ENCODE data around the gene CAMSAP2. TPM values are rescaled to one million over a fixed set of nuclear protein-coding genes. Genes with fewer than 3 reads are reported as not detected.
"Not testable (repeated sequence)": the region's sequence is repeated elsewhere in the genome, so short reads cannot be mapped to it uniquely, and the experiment has no call there.

The CAMSAP2 gene
- total RNA-seq, 1 donor from 2014 or later: 1.4 TPM

GRCh38 chr1:200816624-200817224, 78.0 kb downstream of the CAMSAP2 start:
- H3K9me3 Mint-ChIP-seq; H3K27me3 Mint-ChIP-seq; H3K27ac Mint-ChIP-seq; H3K36me3 Mint-ChIP-seq (ENCODE audit: low read depth); DNase-seq; H3K4me1 Mint-ChIP-seq; H3K4me3 Mint-ChIP-seq; intact Hi-C loops (cut with micrococcal nuclease): not testable (repeated sequence)

DNA sequence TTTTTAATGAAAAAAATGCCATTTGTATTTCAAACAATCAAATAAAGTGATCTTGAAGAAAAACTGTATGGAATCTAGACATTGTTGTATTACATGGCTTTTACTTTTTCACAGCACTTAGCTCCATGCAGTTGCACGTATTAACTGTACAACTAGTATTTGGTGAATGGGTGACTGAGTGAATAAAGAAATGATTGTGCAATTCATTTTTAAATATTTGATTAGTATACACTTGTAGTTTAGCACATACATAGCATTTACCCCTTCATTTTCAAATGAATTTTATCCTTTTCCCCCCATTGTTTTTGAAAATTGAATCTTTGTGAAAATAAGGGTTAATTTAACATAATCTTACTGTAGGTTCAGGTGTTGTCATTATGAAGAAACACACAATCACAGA, 79.6 kb downstream of the CAMSAP2 start:
- Mint-ChIP-seq H3K36me3 (ENCODE audit: low read depth) (no peaks in the 10 kb centered on the region), H3K4me3 (no peak overlapping the region), H3K27me3 (no peaks in the 10 kb centered on the region), H3K4me1 (no peaks in the 10 kb centered on the region), H3K27ac (no peak overlapping the region), H3K9me3 (no peaks in the 10 kb centered on the region)
- intact Hi-C loops (cut with micrococcal nuclease): no loop called here
- no peak for DNase-seq

- no peak overlapping the region for H3K27ac Mint-ChIP-seq
- no peak for DNase-seq
- peaks cover 5% of the 10 kb centered on the region for H3K27me3 Mint-ChIP-seq
- H3K9me3 Mint-ChIP-seq: no peaks in the 10 kb centered on the region
- H3K36me3 Mint-ChIP-seq (ENCODE audit: low read depth): no peaks in the 10 kb centered on the region
- no peaks in the 10 kb centered on the region for H3K4me1 Mint-ChIP-seq
- H3K4me3 Mint-ChIP-seq: no peak overlapping the region
- intact Hi-C loops (cut with micrococcal nuclease): no loop called here
These were observed 81.0 kb downstream of the CAMSAP2 start for GRCh38 chr1:200819726-200820125.

DNA sequence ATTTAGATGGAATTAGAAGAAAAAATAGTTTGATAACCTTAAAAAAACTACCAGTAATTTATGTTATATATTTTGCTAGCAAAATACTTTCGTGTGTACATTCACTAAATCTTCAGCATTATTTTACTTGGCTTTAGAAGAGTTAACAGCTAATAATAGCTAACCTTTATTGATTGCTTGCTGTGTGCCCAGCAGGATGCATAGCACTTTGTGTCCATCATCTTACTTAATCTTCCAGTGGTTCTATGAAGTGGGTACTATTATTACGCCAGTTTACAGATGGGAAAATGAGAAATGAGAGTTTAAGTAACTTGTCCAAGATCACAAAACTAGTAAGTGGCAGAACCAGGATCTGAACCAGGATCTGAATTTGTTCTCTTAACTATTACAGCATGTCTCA, 92.4 kb downstream of the CAMSAP2 start:
- DNase-seq: no peak
- H3K4me3 Mint-ChIP-seq: no peak overlapping the region
- H3K4me1 Mint-ChIP-seq: peaks cover 2% of the 10 kb centered on the region
- no peaks in the 10 kb centered on the region for H3K9me3 Mint-ChIP-seq
- H3K27me3 Mint-ChIP-seq: peaks cover 6% of the 10 kb centered on the region
- intact Hi-C loops (cut with micrococcal nuclease): no loop called here
- no peak overlapping the region for H3K27ac Mint-ChIP-seq
- no peaks in the 10 kb centered on the region for H3K36me3 Mint-ChIP-seq (ENCODE audit: low read depth)

DNA sequence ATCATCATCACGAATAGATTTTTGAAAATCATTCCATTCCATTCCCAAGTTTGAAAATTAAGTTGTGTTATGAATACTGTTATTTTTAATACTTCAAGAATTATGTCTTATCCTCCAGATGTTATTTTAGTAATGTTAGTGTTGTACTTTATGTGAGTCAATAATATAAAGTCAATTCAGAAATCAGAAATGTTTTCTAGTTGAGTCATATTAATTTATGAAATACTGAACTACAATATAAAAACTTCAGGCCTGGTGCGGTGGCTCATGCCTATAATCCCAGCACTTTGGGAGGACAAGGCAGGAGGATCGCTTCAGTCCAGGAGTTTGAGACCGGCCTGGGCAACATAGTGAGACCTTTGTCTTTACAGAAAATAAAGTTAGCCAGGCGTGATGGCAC, 95.7 kb downstream of the CAMSAP2 start:
- Mint-ChIP-seq H3K4me1 (no peaks in the 10 kb centered on the region), H3K27me3 (peaks cover 6% of the 10 kb centered on the region), H3K9me3 (no peaks in the 10 kb centered on the region), H3K36me3 (ENCODE audit: low read depth) (no peaks in the 10 kb centered on the region), H3K27ac (no peak overlapping the region), H3K4me3 (no peak overlapping the region)
- no peak for DNase-seq
- intact Hi-C loops (cut with micrococcal nuclease): no loop called here

- no peaks in the 10 kb centered on the region for H3K4me1 Mint-ChIP-seq
- peaks cover 2% of the 10 kb centered on the region for H3K27me3 Mint-ChIP-seq
- no peaks in the 10 kb centered on the region for H3K9me3 Mint-ChIP-seq
- H3K4me3 Mint-ChIP-seq: no peak overlapping the region
- intact Hi-C loops (cut with micrococcal nuclease): loop anchor here (5.0 kb wide), 1 partner anchor 279 kb away; no protein-coding TSS in a partner anchor
- no peaks in the 10 kb centered on the region for H3K36me3 Mint-ChIP-seq (ENCODE audit: low read depth)
- no peak overlapping the region for H3K27ac Mint-ChIP-seq
- DNase-seq: no peak
These were observed 97.5 kb downstream of the CAMSAP2 start for GRCh38 chr1:200836213-200836612.

GRCh38 chr1:200837931-200838571, 99.4 kb downstream of the CAMSAP2 start:
- Mint-ChIP-seq H3K36me3 (ENCODE audit: low read depth) (no peaks in the 10 kb centered on the region), H3K4me1 (no peaks in the 10 kb centered on the region), H3K9me3 (no peaks in the 10 kb centered on the region), H3K4me3 (no peak overlapping the region), H3K27me3 (no peaks in the 10 kb centered on the region), H3K27ac (no peak overlapping the region)
- intact Hi-C loops (cut with micrococcal nuclease): loop anchor here (5.0 kb wide), 1 partner anchor 281 kb away; no protein-coding TSS in a partner anchor
- DNase-seq: no peak

GRCh38 chr1:200838676-200839445, 100.2 kb downstream of the CAMSAP2 start:
- H3K4me1 Mint-ChIP-seq: no peaks in the 10 kb centered on the region
- H3K27me3 Mint-ChIP-seq: no peaks in the 10 kb centered on the region
- no peak overlapping the region for H3K4me3 Mint-ChIP-seq
- H3K9me3 Mint-ChIP-seq: no peaks in the 10 kb centered on the region
- intact Hi-C loops (cut with micrococcal nuclease): loop anchor here (5.0 kb wide), 1 partner anchor 282 kb away; no protein-coding TSS in a partner anchor
- no peak overlapping the region for H3K27ac Mint-ChIP-seq
- DNase-seq: no peak
- no peaks in the 10 kb centered on the region for H3K36me3 Mint-ChIP-seq (ENCODE audit: low read depth)

DNA sequence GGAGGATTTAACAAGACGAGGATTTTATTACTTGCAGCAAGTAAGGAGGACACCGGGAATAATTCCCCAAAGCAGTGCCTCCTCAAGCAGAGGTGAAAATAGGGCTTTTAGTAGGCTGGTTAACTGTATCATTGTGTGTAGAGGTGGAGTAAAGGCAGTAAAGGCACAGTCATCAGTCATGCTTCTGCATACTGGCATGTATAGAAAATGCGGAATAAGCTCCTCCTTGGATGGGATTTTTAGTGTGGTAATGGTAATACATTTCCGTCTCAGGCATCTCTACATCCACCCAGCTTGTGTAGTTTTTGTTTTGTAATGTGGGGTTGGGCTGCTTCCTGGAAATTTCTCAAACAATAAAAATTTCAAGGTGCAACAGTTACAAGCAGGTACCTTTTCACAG, 106.7 kb downstream of the CAMSAP2 start:
- Mint-ChIP-seq H3K9me3 (no peaks in the 10 kb centered on the region), H3K36me3 (ENCODE audit: low read depth) (no peaks in the 10 kb centered on the region), H3K4me3 (no peak overlapping the region), H3K27ac (no peak overlapping the region), H3K27me3 (peaks cover 16% of the 10 kb centered on the region), H3K4me1 (no peaks in the 10 kb centered on the region)
- intact Hi-C loops (cut with micrococcal nuclease): no loop called here
- no peak for DNase-seq

DNA sequence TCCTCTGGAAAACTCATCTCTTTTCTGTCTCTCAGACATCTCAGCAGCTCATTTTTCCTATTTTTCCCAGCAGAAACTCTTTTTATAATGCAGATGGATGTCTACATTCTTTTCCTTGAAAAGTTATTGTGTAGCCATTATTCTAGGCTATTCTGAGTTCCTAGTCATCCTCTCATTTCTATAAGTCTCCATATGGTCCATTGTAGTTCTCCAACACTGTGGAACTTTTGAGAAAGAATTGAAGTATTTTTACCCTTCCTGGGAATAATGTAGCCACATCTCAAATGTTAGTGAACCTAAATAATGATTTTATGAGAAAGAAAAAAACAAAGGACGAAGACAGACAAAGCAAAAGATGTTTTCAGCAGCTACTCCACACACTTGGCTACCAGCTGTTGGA, 107.7 kb downstream of the CAMSAP2 start:
- no peaks in the 10 kb centered on the region for H3K4me1 Mint-ChIP-seq
- peaks cover 21% of the 10 kb centered on the region for H3K27me3 Mint-ChIP-seq
- H3K27ac Mint-ChIP-seq: no peak overlapping the region
- no peaks in the 10 kb centered on the region for H3K36me3 Mint-ChIP-seq (ENCODE audit: low read depth)
- H3K4me3 Mint-ChIP-seq: no peak overlapping the region
- H3K9me3 Mint-ChIP-seq: no peaks in the 10 kb centered on the region
- intact Hi-C loops (cut with micrococcal nuclease): no loop called here
- no peak for DNase-seq

GRCh38 chr1:200849430-200849829, 110.7 kb downstream of the CAMSAP2 start:
- no peak overlapping the region for H3K27ac Mint-ChIP-seq
- peaks cover 28% of the 10 kb centered on the region for H3K27me3 Mint-ChIP-seq
- no peaks in the 10 kb centered on the region for H3K36me3 Mint-ChIP-seq (ENCODE audit: low read depth)
- intact Hi-C loops (cut with micrococcal nuclease): no loop called here
- no peaks in the 10 kb centered on the region for H3K4me1 Mint-ChIP-seq
- H3K9me3 Mint-ChIP-seq: no peaks in the 10 kb centered on the region
- H3K4me3 Mint-ChIP-seq: no peak overlapping the region
- DNase-seq: no peak

GRCh38 chr1:200850554-200850953, 111.9 kb downstream of the CAMSAP2 start:
- no peak overlapping the region for H3K27ac Mint-ChIP-seq
- intact Hi-C loops (cut with micrococcal nuclease): no loop called here
- H3K9me3 Mint-ChIP-seq: no peaks in the 10 kb centered on the region
- peaks cover 28% of the 10 kb centered on the region for H3K27me3 Mint-ChIP-seq
- no peaks in the 10 kb centered on the region for H3K4me1 Mint-ChIP-seq
- no peaks in the 10 kb centered on the region for H3K36me3 Mint-ChIP-seq (ENCODE audit: low read depth)
- no peak overlapping the region for H3K4me3 Mint-ChIP-seq
- DNase-seq: no peak

GRCh38 chr1:200856716-200857357, 118.1 kb downstream of the CAMSAP2 start:
- H3K36me3 Mint-ChIP-seq (ENCODE audit: low read depth): no peaks in the 10 kb centered on the region

DNA sequence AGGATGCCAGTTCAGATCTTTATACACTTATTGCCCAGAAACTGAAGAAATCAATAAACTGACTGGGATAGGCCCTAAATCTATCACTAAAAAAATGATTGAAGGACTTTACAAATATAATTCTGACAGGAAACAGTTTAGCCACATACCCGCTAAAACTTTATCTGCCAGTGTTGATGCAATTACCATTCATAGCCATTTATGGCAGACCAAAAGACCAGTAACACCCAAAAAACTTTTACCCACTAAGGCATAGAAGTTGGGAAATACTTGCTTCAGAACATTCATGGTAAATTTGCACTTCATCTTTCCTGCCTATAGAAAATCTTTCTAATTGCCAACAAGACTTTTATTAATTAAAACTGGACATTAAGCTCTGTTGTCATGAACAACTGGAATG, 119.1 kb downstream of the CAMSAP2 start:
- H3K36me3 Mint-ChIP-seq (ENCODE audit: low read depth): no peaks in the 10 kb centered on the region
- DNase-seq: no peak

More at GRCh38 chr1:200856716-200857357, 118.1 kb downstream of the CAMSAP2 start:
- H3K4me3 Mint-ChIP-seq: no peak overlapping the region
- H3K27ac Mint-ChIP-seq: no peak overlapping the region
- DNase-seq: no peak
- intact Hi-C loops (cut with micrococcal nuclease): no loop called here
- H3K4me1 Mint-ChIP-seq: no peaks in the 10 kb centered on the region
- no peaks in the 10 kb centered on the region for H3K9me3 Mint-ChIP-seq
- H3K27me3 Mint-ChIP-seq: peaks cover 12% of the 10 kb centered on the region

More for the DNA sequence above, 119.1 kb downstream of the CAMSAP2 start:
- intact Hi-C loops (cut with micrococcal nuclease): no loop called here
- H3K4me1 Mint-ChIP-seq: peaks cover 5% of the 10 kb centered on the region
- H3K27ac Mint-ChIP-seq: no peak overlapping the region
- H3K27me3 Mint-ChIP-seq: peaks cover 13% of the 10 kb centered on the region
- no peaks in the 10 kb centered on the region for H3K9me3 Mint-ChIP-seq
- H3K4me3 Mint-ChIP-seq: no peak overlapping the region

Data from activated CD4-positive, alpha-beta T cell treated with anti-CD3 and anti-CD28 coated beads, Interleukin-2, amount 10 ng/mL, durations not matched to agents 24 days and 14 days (primary cell).